DND-41 (cell line): ENCODE results near the gene CLCF1.
A peak's percentile ranks its signal among the peaks of the same experiment; 100 is the strongest.

ENCODE experiments used
- ATAC-seq: fragments of 200-7000 bp; cut with Tn5 transposase; 3 replicates; pipeline ENCODE4 v1.9.1; 2021; ENCODE audit warnings: low read depth; ENCODE audit not compliant: insufficient read depth
- DNase-seq: peaks from one replicate; pipeline ENCODE4 v3.0.0-alpha.2; 2020
- H2AFZ ChIP-seq: 2 replicates; pipeline ENCODE4 v1.6.0; 2012; ENCODE audit warnings: low read depth, low read length
- H3K27ac ChIP-seq: 2 replicates; pipeline ENCODE4 v1.5.1; 2012; ENCODE audit warnings: low read length, inconsistent platforms
- H3K27me3 ChIP-seq: fragments of 200-600 bp; sonication (generic); 2 replicates; pipeline ENCODE4 v1.6.0; 2012; ENCODE audit warnings: low read length, mild to moderate bottlenecking, inconsistent platforms; ENCODE audit not compliant: insufficient read depth, poor library complexity
- H3K36me3 ChIP-seq: 2 replicates; pipeline ENCODE4 v1.5.1; 2012; ENCODE audit warnings: low read length, inconsistent platforms; ENCODE audit not compliant: insufficient read depth
- H3K4me1 ChIP-seq: 2 replicates; pipeline ENCODE4 v1.5.1; 2012; ENCODE audit warnings: mild to moderate bottlenecking, low read length; ENCODE audit not compliant: insufficient read depth
- H3K4me2 ChIP-seq: 2 replicates; pipeline ENCODE4 v1.6.0; 2012; ENCODE audit warnings: mild to moderate bottlenecking, moderate library complexity, low read length, inconsistent platforms; ENCODE audit not compliant: insufficient read depth
- H3K4me3 ChIP-seq, 2 experiments: fragments of 200-600 bp in 1 of 2; shearing (Covaris generic) in 1 of 2; 2 replicates each; pipeline ENCODE4 v1.5.1; 2012 to 2016; ENCODE audit warnings: inconsistent platforms in 2 of 2, low read length in 2 of 2, mild to moderate bottlenecking in 2 of 2, low read depth in 1 of 2, moderate library complexity in 1 of 2
- H3K79me2 ChIP-seq: 2 replicates; pipeline ENCODE4 v1.6.0; 2012; ENCODE audit warnings: low read length, inconsistent platforms; ENCODE audit not compliant: insufficient read depth
- H3K9ac ChIP-seq: 2 replicates; pipeline ENCODE4 v1.6.0; 2012; ENCODE audit warnings: low read depth, mild to moderate bottlenecking, inconsistent platforms, low read length, moderate library complexity
- H3K9me3 ChIP-seq: 2 replicates; pipeline ENCODE4 v1.5.1; 2012; ENCODE audit warnings: low read length, moderate library complexity, mild to moderate bottlenecking, inconsistent platforms; ENCODE audit not compliant: insufficient read depth, severe bottlenecking
- H4K20me1 ChIP-seq: 2 replicates; pipeline ENCODE4 v1.6.0; 2012; ENCODE audit warnings: low read length; ENCODE audit not compliant: insufficient read depth
- EZH2 ChIP-seq: IDR thresholded peaks from 3 replicates; pipeline ENCODE4 v1.6.1; 2012; ENCODE audit warnings: borderline replicate concordance, low read depth, mild to moderate bottlenecking, moderate library complexity, low read length, inconsistent platforms; ENCODE audit not compliant: severe bottlenecking
- TF ChIP-seq, protein P1 (sequence below): IDR thresholded peaks from 2 replicates; pipeline ENCODE4 v1.5.1; 2012; ENCODE audit warnings: borderline replicate concordance, low read length, moderate library complexity, mild to moderate bottlenecking; ENCODE audit not compliant: poor library complexity, severe bottlenecking; ENCODE audit errors: extremely low read depth

The CLCF1 gene

GRCh38 chr11:67356387-67356863, 17.0 kb downstream of the CLCF1 start:
- H3K27me3 ChIP-seq, result no peaks in the 10 kb centered on the region
- TF ChIP-seq EZH2, result no peak
- TF ChIP-seq, protein P1, sequence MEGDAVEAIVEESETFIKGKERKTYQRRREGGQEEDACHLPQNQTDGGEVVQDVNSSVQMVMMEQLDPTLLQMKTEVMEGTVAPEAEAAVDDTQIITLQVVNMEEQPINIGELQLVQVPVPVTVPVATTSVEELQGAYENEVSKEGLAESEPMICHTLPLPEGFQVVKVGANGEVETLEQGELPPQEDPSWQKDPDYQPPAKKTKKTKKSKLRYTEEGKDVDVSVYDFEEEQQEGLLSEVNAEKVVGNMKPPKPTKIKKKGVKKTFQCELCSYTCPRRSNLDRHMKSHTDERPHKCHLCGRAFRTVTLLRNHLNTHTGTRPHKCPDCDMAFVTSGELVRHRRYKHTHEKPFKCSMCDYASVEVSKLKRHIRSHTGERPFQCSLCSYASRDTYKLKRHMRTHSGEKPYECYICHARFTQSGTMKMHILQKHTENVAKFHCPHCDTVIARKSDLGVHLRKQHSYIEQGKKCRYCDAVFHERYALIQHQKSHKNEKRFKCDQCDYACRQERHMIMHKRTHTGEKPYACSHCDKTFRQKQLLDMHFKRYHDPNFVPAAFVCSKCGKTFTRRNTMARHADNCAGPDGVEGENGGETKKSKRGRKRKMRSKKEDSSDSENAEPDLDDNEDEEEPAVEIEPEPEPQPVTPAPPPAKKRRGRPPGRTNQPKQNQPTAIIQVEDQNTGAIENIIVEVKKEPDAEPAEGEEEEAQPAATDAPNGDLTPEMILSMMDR, result no peak
- no peaks in the 10 kb centered on the region; the same call in 1 of the 2 replicates for H3K36me3 ChIP-seq
- H2AFZ ChIP-seq, result peak overlapping the region; percentile 40
- no peak overlapping the region for H3K4me3 ChIP-seq
- H3K4me2 ChIP-seq, result peak overlapping the region; percentile 36
- H3K9ac ChIP-seq, result peak overlapping the region; percentile 8; the same call in 1 of the 2 replicates
- peaks cover 36% of the 10 kb centered on the region for H3K4me1 ChIP-seq
- no peak overlapping the region for H3K27ac ChIP-seq
- DNase-seq, result no peak
- no peak for ATAC-seq
- no peaks in the 10 kb centered on the region for H3K9me3 ChIP-seq
- H4K20me1 ChIP-seq, result no peaks in the 10 kb centered on the region
- H3K79me2 ChIP-seq, result peaks cover 8% of the 10 kb centered on the region

DNA sequence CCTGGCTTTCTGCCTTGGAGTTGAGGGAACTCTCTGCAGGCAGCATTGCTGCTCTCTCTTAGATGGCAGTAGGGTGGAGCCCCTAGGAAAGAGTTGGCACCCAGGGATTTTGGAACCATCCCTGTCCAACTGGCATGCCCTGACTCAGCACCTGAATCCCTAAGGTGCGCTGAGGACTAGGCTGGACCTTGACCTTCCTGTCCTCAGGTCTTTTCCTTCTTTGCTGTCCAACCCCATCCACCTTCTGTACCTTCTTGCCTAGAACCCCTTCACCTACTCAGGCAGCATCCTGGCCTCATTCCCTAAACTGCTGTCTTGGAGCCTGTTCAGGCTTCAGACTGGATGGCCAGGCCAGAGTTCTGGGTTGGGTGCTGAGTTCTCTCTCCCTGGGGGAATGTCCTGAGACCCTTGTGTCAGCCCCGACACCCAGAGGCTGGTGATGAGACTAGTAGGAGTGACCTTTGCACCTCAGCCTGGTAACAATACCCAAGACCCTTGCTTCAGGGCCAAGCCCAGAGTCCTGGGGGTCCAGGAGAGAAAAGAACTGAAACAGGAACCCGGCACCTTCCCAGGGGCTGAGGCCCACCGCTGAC, 17.5 kb downstream of the CLCF1 start:
- peaks cover 38% of the 10 kb centered on the region for H3K4me1 ChIP-seq
- peaks cover 8% of the 10 kb centered on the region for H3K79me2 ChIP-seq
- H3K27me3 ChIP-seq, result no peaks in the 10 kb centered on the region
- no peak overlapping the region for H3K4me3 ChIP-seq
- ATAC-seq, result no peak
- no peaks in the 10 kb centered on the region; the same call in 1 of the 2 replicates for H3K36me3 ChIP-seq
- no peak overlapping the region for H3K27ac ChIP-seq
- H3K9ac ChIP-seq, result peak overlapping the region; percentile 8; the same call in 1 of the 2 replicates
- H4K20me1 ChIP-seq, result no peaks in the 10 kb centered on the region
- no peak for DNase-seq
- H3K9me3 ChIP-seq, result no peaks in the 10 kb centered on the region
- no peak overlapping the region for H2AFZ ChIP-seq
- TF ChIP-seq, protein P1, result no peak
- no peak for TF ChIP-seq EZH2
- H3K4me2 ChIP-seq, result no peak overlapping the region; the same call in 1 of the 2 replicates

DNA sequence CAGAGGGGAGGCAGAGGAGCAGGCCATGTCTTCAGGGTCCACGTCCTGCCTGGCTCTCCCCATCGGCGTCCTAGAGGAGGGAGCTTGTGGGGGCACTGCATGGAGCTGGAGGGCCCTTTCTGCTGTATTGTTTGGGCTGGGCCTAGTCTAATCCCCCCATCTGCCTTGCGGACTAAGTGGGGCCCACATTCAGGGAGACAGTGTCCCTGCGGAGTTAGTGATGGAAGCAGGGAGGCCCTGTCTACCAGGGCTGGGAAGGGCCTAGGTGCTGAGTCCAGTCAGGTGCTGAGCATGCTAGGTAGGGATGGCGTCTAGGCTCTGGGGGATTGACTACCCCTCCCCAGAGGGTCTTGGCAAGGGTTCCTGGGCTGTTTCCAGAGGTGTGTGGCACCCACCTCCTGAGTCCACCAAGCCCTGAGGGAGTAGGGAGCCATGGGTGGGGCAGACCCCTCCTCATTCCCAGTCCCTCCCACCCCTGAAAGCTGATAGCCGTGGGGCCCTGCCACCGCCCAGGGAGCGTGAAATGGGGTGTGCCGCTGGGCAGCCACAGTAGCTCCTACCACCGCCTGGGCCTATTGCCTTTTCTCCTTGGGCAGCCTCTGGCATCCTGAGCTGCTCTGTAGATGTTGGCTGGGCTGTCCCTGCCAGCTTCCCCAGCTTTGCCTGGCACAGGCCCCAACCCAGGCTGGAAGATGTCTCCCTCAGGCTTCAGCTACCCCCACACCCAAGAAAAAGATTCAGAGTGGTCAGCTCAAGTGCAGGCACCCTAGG, 18.2 kb downstream of the CLCF1 start:
- H2AFZ ChIP-seq, result no peak overlapping the region
- DNase-seq (no peak), ATAC-seq (no peak)
- no peaks in the 10 kb centered on the region; the same call in 1 of the 2 replicates for H3K36me3 ChIP-seq
- peaks cover 8% of the 10 kb centered on the region for H3K79me2 ChIP-seq
- H3K9ac ChIP-seq, result no peak overlapping the region
- H3K4me1 ChIP-seq, result peaks cover 38% of the 10 kb centered on the region
- no peak overlapping the region for H3K4me2 ChIP-seq
- H3K27ac ChIP-seq, result no peak overlapping the region
- H3K27me3 ChIP-seq, result no peaks in the 10 kb centered on the region
- TF ChIP-seq, protein P1, result no peak
- TF ChIP-seq EZH2, result no peak
- no peak overlapping the region for H3K4me3 ChIP-seq
- no peaks in the 10 kb centered on the region for H4K20me1 ChIP-seq
- H3K9me3 ChIP-seq, result no peaks in the 10 kb centered on the region
